HG03432 (cell line): Measurements from ENCODE around the gene OR6B2.
A peak's percentile ranks its signal among the peaks of the same experiment; 100 is the strongest.

Source experiments
- ATAC-seq: cut with Tn5 transposase; IDR thresholded peaks from one replicate; pipeline ENCODE4 v1.9.1; 2021; ENCODE audit warnings: mild to moderate bottlenecking, moderate library complexity; ENCODE audit not compliant: unreplicated experiment

OR6B2 gene

DNA sequence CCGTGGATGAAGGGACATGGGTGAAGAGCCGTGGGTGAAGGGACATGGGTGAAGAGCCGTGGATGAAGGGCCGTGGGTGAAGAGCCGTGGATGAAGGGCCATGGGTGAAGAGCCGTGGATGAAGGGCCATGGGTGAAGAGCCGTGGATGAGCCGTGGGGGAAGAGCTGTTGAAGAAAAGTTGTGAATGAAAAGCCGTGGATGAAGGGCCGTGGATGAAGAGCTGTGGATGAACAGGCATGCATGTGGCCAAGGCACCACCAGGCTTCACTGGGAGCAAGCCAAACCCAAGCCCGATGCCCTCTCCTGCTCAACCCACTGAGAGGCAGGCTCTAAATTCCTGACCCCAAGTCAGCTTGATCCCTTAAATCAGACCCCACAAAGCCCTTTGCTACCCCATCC lies 12.5 kb upstream of the OR6B2 start:
- ATAC-seq: no peak

DNA sequence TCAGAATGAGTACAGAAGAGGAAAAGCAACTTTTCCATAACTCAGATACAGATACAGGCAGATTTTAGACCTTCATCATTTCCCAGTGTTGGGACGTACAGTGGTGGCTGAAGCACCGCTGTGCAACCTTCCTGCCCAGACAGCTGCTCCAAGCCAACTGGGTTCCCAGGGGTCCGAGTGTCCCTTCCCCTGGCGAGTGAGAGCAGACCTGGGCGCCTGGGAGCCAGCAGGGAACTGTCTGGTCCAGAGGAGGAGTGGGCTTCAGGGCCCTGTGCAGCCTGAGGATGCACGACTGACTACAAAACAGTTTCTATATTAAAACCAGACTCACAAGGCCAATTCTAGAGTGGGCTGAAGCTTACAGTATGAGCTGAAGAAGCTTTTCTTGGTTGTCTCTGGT lies 11.1 kb upstream of the OR6B2 start:
- ATAC-seq: no peak

GRCh38 chr2:240037358-240037757 lies 7.1 kb upstream of the OR6B2 start:
- no peak for ATAC-seq

GRCh38 chr2:240033330-240033678 lies 3.1 kb upstream of the OR6B2 start:
- ATAC-seq: no peak

- no peak for ATAC-seq
These were observed 2.4 kb upstream of the OR6B2 start for GRCh38 chr2:240032406-240033329.

DNA sequence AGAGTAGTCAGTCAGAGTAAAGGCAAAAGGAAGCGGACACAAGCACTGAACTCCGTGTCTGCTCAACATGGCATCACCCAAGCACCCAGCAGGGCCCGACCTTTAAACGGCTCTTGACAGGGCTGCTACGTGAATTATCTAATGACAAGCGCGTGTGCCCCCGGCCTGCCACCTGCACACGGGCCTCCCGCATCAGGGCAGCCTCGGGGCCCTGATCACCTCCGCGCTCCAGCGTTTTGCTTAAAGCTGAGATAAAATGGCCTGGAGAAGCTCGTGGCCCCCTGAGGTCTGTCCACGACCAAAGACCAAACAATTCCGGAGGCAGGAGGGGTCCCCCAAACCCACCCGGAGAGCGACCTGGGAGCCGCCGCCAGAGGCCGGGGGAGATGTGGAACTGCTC lies 5.5 kb downstream of the OR6B2 start:
- ATAC-seq: peak; percentile 30

DNA sequence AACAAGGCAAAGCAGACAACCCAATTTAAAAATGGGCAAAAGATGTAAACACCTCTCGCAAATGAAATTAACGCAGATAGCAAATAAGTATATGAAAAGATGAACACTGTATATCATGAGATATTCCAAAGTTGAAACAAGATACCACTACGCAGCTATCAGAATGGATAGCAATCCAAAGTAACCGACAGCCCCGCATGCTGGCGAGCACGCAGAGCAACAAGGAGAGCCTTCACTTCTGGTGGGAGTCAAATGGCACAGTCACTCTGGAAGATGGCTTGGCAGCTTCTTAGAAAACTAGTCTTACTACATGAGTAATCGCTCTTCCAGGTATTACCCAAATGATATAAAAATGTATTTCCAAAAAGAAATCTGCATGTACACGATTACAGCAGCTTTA lies 6.4 kb downstream of the OR6B2 start:
- ATAC-seq: no peak

- ATAC-seq: no peak
These were observed 8.6 kb downstream of the OR6B2 start for GRCh38 chr2:240021488-240022104.

- no peak for ATAC-seq
These were observed 12.0 kb downstream of the OR6B2 start for GRCh38 chr2:240018071-240018750.

GRCh38 chr2:240014327-240014726 lies 15.9 kb downstream of the OR6B2 start:
- no peak for ATAC-seq

- no peak for ATAC-seq
These were observed 16.9 kb downstream of the OR6B2 start for GRCh38 chr2:240013343-240013742.

- no peak for ATAC-seq
These were observed 27.2 kb downstream of the OR6B2 start for GRCh38 chr2:240002983-240003382.

DNA sequence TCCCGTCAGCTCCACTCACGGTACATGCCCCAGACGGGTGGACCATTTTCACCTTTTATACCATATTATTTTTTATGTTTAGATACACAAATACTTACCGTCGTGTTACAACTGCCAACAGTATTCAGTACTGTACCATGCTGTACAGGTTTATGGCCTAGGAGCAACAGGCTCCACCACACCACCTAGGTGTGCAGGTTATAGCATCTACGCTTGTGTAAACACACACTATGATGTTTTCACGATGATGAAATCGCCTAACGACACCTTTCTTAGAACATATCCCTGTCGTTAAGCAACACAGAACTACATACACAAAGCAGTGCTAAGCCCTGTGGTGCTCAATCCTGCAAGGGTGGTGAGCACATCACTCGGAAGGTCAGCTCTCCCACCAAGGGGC lies 29.6 kb downstream of the OR6B2 start:
- ATAC-seq: no peak

GRCh38 chr2:239997686-239998409 lies 32.4 kb downstream of the OR6B2 start:
- ATAC-seq: no peak

DNA sequence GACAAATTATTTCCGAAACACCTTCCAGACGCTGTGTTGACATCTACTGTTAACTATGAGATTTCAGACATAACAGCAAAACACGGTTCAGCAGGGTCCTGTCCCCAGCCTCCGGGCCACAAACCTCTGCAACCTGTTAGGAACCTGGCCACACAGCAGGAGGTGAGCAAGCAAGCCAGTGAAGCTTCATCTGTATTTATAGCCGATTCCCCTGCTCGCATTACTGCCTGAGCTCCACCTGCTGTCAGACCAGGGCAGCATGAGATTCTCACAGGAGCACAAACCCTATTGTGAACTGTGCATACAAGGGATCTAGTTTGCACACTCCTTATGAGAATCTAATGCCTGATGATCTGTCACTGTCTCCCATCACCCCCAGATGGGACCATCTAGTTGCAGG lies 36.1 kb downstream of the OR6B2 start:
- ATAC-seq: no peak

GRCh38 chr2:239993291-239993690 lies 36.9 kb downstream of the OR6B2 start:
- no peak for ATAC-seq

- no peak for ATAC-seq
These were observed 38.4 kb downstream of the OR6B2 start for GRCh38 chr2:239991689-239992314.

- no peak for ATAC-seq
These were observed 39.3 kb downstream of the OR6B2 start for GRCh38 chr2:239990966-239991365.

GRCh38 chr2:239985356-239985755 lies 44.9 kb downstream of the OR6B2 start:
- ATAC-seq: no peak

- ATAC-seq: no peak
These were observed 45.6 kb downstream of the OR6B2 start for GRCh38 chr2:239984421-239985194.
